GM12891 (cell line): ENCODE results near the gene VCAN.

Experiments used
- POLR2A ChIP-seq: IDR thresholded peaks from 2 replicates; pipeline ENCODE4 v1.6.1; 2011; ENCODE audit warnings: low read depth, low read length, control low read depth
- TAF1 ChIP-seq: IDR thresholded peaks from 2 replicates; pipeline ENCODE4 v1.6.1; 2011; ENCODE audit warnings: low read depth, low read length, control low read depth

GRCh38 chr5:83583859-83584258 is 112.3 kb downstream of the VCAN start:
- TF ChIP-seq POLR2A: no peak
- no peak for TF ChIP-seq TAF1
